Kidney (tissue), 14 donors: Measurements from ENCODE around the gene KCNQ2. TPM values are rescaled to one million over a fixed set of nuclear protein-coding genes. Genes with fewer than 3 reads are reported as not detected.

ENCODE experiments used
- DNase-seq, 5 donors: peaks; one replicate each; pipeline ENCODE4 v3.0.0-alpha.2; 2013 to 2020
- FAIRE-seq: peaks from 2 replicates; lab custom pipeline; 2012; peaks lifted over from hg19 to GRCh38; lab: Jason Lieb, UNC
- H3K27ac ChIP-seq, 2 donors: one replicate each; pipeline ENCODE4 v1.7.0; 2013; ENCODE audit warnings: low read depth in 2 of 2, low read length in 2 of 2, inconsistent platforms in 1 of 2
- H3K27me3 ChIP-seq: one replicate; pipeline ENCODE4 v1.7.1; 2013; ENCODE audit warnings: low read length, inconsistent platforms; ENCODE audit not compliant: control insufficient read depth, insufficient read depth
- H3K36me3 ChIP-seq, 3 donors: one replicate each; pipeline versions ENCODE4 v1.7.0 to v1.7.1; 2013; ENCODE audit warnings: low read length in 3 of 3, control low read depth in 1 of 3, inconsistent platforms in 1 of 3; ENCODE audit not compliant: insufficient read depth in 3 of 3, control insufficient read depth in 2 of 3
- H3K4me1 ChIP-seq, 3 donors: one replicate each; pipeline versions ENCODE4 v1.7.0 to v1.7.1; 2013; ENCODE audit warnings: low read length in 3 of 3, inconsistent platforms in 1 of 3, low read depth in 1 of 3; ENCODE audit not compliant: control insufficient read depth in 2 of 3, insufficient read depth in 2 of 3
- H3K4me3 ChIP-seq, 3 donors: one replicate each; pipeline versions ENCODE4 v1.7.0 to v1.8.1; 2013; ENCODE audit warnings: low read length in 3 of 3, control low read depth in 1 of 3, inconsistent platforms in 1 of 3
- H3K9ac ChIP-seq, 3 donors: one replicate each; pipeline versions ENCODE4 v1.7.0 to v1.7.1; 2013; ENCODE audit warnings: low read length in 3 of 3, control low read depth in 1 of 3, inconsistent platforms in 1 of 3
- H3K9me3 ChIP-seq, 3 donors: one replicate each; pipeline versions ENCODE4 v1.7.0 to v1.7.1; 2013; ENCODE audit warnings: low read length in 3 of 3, control low read depth in 1 of 3, inconsistent platforms in 1 of 3; ENCODE audit not compliant: control insufficient read depth in 2 of 3, insufficient read depth in 1 of 3
- CTCF ChIP-seq: IDR thresholded peaks from 3 replicates; pipeline ENCODE4 v1.5.1; 2012; ENCODE audit warnings: mild to moderate bottlenecking, moderate library complexity, borderline replicate concordance; ENCODE audit not compliant: insufficient read depth; ENCODE audit errors: extremely low read depth
- intact Hi-C: fragments of 100-400 bp; cut with DNase I; formaldehyde crosslinking; loops from one replicate; pipeline ENCODE4 v1.11.1; 2022
- polyA plus RNA-seq: library from polyadenylated mRNA; stranded (reverse); fragments of 350-450 nt; fragmentation: Illumina TruSeq; extraction: RNeasy Lipid Tissue Mini Kit (QIAGEN cat#74804); gene quantifications from one replicate; pipeline ENCODE4 v1.2.3, GENCODE V29; 2014; ENCODE audit warnings: low read depth, low replicate concordance; ENCODE audit not compliant: insufficient read depth
- total RNA-seq: library from RNA; stranded (reverse); fragmentation: NEBNext Ultra II Directional; extraction: Animal tissue kit (Norgen Biotek cat#: 25700); gene quantifications from one replicate; pipeline ENCODE4 v1.2.1, GENCODE V29; 2021
- donor health status: control.
- donor health status: control.
- donor health status: control.
- donor health status: control.
- donor health status: control.
- donor health status: DM: yes; HTN: yes; CAD: no.
- donor health status: Normal renal cell carcinoma (clear cell type).

The KCNQ2 gene
- total and polyA plus RNA-seq, 2 donors from 2014 or later, result 2.2 TPM; not detected in 1

GRCh38 chr20:63401384-63402110 lies 70.9 kb downstream of the KCNQ2 start:
- TF ChIP-seq CTCF, result no peak

DNA sequence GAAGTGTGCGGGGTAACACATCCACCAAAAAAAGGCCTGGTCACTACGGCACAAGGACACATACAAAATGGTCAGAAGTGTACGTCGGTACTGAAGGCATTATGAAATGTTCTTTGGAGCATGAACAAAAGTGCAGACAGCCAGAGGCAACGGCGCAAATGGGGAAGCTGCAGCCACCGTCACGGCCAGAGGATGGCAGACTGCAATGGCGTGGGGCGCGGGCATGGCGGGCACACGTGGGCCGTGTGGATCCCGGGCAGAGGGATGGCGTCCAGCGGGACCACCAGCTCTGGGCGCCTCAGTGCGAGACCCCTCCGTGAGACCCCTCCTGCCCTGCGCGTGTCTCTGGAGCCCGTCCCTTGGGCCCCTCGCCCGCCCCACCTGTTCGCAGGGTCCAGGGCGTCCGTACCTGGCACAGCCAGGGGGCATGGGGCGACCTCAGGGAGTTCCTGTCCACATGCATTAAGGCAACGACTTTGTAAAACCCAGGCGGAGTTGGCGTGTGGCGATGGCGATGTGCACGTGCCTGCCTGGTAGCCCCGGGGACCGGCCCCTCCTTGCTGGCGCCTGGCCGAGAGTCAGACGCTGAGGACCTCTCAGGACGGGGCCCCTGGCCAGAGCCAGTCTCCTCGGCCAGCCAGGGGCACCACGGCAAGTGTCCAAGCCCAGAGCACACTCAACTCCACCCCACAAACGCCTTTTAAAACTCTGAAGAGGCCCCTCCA lies 71.8 kb downstream of the KCNQ2 start:
- TF ChIP-seq CTCF, result no peak
- Histone ChIP-seq H3K9me3 (no peaks in the 10 kb centered on the region), H3K27ac (no peak overlapping the region), H3K4me1 (no peaks in the 10 kb centered on the region), H3K27me3 (no peaks in the 10 kb centered on the region), H3K9ac (no peak overlapping the region), H3K4me3 (no peak overlapping the region), H3K36me3 (no peaks in the 10 kb centered on the region)
- DNase-seq (no peak), FAIRE-seq (no peak)
- intact Hi-C loops, result no loop called here

More at GRCh38 chr20:63401384-63402110, 70.9 kb downstream of the KCNQ2 start:
- no peak overlapping the region for H3K4me3 ChIP-seq
- H3K27ac ChIP-seq, result no peak overlapping the region
- no peak for FAIRE-seq
- no peaks in the 10 kb centered on the region for H3K4me1 ChIP-seq
- no peak for DNase-seq
- intact Hi-C loops, result no loop called here
- no peak overlapping the region for H3K9ac ChIP-seq
- H3K9me3 ChIP-seq, result no peaks in the 10 kb centered on the region
- H3K27me3 ChIP-seq, result no peaks in the 10 kb centered on the region
- no peaks in the 10 kb centered on the region for H3K36me3 ChIP-seq

DNA sequence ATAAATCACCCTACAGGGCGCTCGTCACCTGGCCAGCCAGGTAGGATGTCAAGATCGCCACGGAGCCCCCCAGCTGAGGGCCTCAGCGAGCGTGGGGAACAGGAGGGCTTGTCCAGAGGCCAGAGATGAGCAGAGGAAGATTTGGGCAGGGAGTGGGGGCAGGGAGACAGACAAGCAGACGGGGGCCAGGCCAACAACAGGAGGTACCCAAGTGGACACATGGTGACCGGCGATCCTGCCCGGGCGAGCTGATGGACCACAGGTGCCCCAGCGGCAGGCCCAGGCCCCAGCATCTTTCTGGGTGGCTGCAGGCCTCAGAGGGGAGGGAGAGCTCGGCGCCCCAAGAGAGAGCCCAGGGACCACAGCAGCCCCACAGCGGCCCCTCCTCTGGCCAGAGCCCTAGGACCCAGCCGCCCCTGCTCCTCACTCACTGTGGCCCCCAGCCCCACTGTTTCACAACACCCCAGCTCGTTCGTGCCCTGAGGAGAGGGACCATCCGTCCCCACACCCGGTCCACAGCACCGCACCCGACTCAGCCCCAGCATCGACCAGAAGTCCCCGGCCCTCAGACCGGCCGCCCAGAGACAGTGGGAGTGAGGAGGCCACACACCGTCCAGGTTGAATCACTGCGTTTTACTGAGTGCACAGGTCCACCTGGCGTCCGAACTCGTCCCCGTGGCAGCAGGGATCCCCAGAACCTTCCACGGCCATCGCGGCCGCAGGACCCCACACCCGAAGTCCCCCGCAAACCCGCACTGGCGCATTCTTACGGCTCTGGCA lies 72.7 kb downstream of the KCNQ2 start:
- intact Hi-C loops, result no loop called here

More for the DNA sequence above, 72.7 kb downstream of the KCNQ2 start:
- Histone ChIP-seq H3K27me3 (no peaks in the 10 kb centered on the region), H3K4me3 (no peak overlapping the region), H3K4me1 (no peaks in the 10 kb centered on the region), H3K27ac (no peak overlapping the region), H3K9ac (no peak overlapping the region), H3K9me3 (no peaks in the 10 kb centered on the region), H3K36me3 (no peaks in the 10 kb centered on the region)
- DNase-seq (no peak), FAIRE-seq (no peak)
- TF ChIP-seq CTCF, result no peak
